Keratinocyte (primary cell): Measurements from ENCODE around the gene AUP1. TPM values are rescaled to one million over a fixed set of nuclear protein-coding genes. Genes with fewer than 3 reads are reported as not detected.

Source experiments
- DNase-seq: peaks from one replicate; pipeline ENCODE4 v3.0.0-alpha.2; 2011; ENCODE audit warnings: low read depth, missing footprints, low spot score
- FAIRE-seq: peaks from 2 replicates; lab custom pipeline; 2011; peaks lifted over from hg19 to GRCh38; lab: Jason Lieb, UNC
- H2AFZ ChIP-seq: 2 replicates; pipeline ENCODE4 v1.6.0; 2012; ENCODE audit warnings: low read length, control low read depth, inconsistent platforms; ENCODE audit not compliant: control insufficient read depth
- H3K27ac ChIP-seq: 2 replicates; pipeline ENCODE4 v1.5.1; 2011; ENCODE audit warnings: low read length; ENCODE audit not compliant: control insufficient read depth, insufficient read depth
- H3K27me3 ChIP-seq: 3 replicates; pipeline ENCODE4 v1.6.0; 2011; ENCODE audit warnings: low read length; ENCODE audit not compliant: control insufficient read depth, insufficient read depth; ENCODE audit errors: extremely low read depth
- H3K36me3 ChIP-seq, 2 experiments: 2 replicates in 1 of 2; 3 replicates in 1 of 2; pipeline ENCODE4 v1.5.1; 2011; ENCODE audit warnings: low read length in 2 of 2, mild to moderate bottlenecking in 1 of 2; ENCODE audit not compliant: control insufficient read depth in 2 of 2, insufficient read depth in 2 of 2; ENCODE audit errors: extremely low read depth in 1 of 2
- H3K4me1 ChIP-seq: 3 replicates; pipeline ENCODE4 v1.5.1; 2011; ENCODE audit warnings: low read length; ENCODE audit not compliant: control insufficient read depth, insufficient read depth; ENCODE audit errors: extremely low read depth
- H3K4me2 ChIP-seq: 3 replicates; pipeline ENCODE4 v1.6.0; 2011; ENCODE audit warnings: low read depth, low read length; ENCODE audit not compliant: control insufficient read depth, insufficient read depth; ENCODE audit errors: extremely low read depth
- H3K4me3 ChIP-seq, 3 experiments: fragments of 200-600 bp in 1 of 3; sonication (generic) in 1 of 3; 2 replicates in 2 of 3; 3 replicates in 1 of 3; pipeline ENCODE4 v1.5.1; 2011 to 2016; ENCODE audit warnings: low read length in 3 of 3, mild to moderate bottlenecking in 3 of 3, control low read depth in 2 of 3, inconsistent platforms in 1 of 3, low read depth in 1 of 3, mixed read lengths in 1 of 3, mixed run types in 1 of 3, moderate library complexity in 1 of 3; ENCODE audit not compliant: control insufficient read depth in 2 of 3, insufficient read depth in 2 of 3; ENCODE audit errors: extremely low read depth in 1 of 3
- H3K79me2 ChIP-seq: 2 replicates; pipeline ENCODE4 v1.6.0; 2012; ENCODE audit warnings: low read length; ENCODE audit not compliant: control insufficient read depth, insufficient read depth
- H3K9ac ChIP-seq: 3 replicates; pipeline ENCODE4 v1.6.0; 2011; ENCODE audit warnings: low read length; ENCODE audit not compliant: control insufficient read depth, insufficient read depth; ENCODE audit errors: extremely low read depth
- H3K9me1 ChIP-seq: 3 replicates; pipeline ENCODE4 v1.6.0; 2011; ENCODE audit warnings: low read length; ENCODE audit not compliant: control insufficient read depth, insufficient read depth; ENCODE audit errors: extremely low read depth
- H3K9me3 ChIP-seq: 2 replicates; pipeline ENCODE4 v1.5.1; 2012; ENCODE audit warnings: low read depth, low read length; ENCODE audit not compliant: control insufficient read depth
- H4K20me1 ChIP-seq: 3 replicates; pipeline ENCODE4 v1.6.0; 2011; ENCODE audit warnings: low read length; ENCODE audit not compliant: control insufficient read depth, insufficient read depth; ENCODE audit errors: extremely low read depth
- CTCF ChIP-seq, 3 experiments: IDR thresholded peaks in 1 of 3; conservative IDR thresholded peaks in 1 of 3; optimal IDR thresholded peaks in 1 of 3; 2 replicates in 2 of 3; 3 replicates in 1 of 3; pipeline versions ENCODE3 to v1.5.1; 2011; ENCODE audit warnings: low read length in 3 of 3, mild to moderate bottlenecking in 3 of 3, moderate library complexity in 2 of 3, control low read depth in 1 of 3, inconsistent platforms in 1 of 3; ENCODE audit not compliant: insufficient read depth in 2 of 3; ENCODE audit errors: extremely low read depth in 1 of 3
- EZH2 ChIP-seq: IDR thresholded peaks from one replicate; pipeline ENCODE4 v1.6.1; 2012; ENCODE audit warnings: inconsistent platforms, mild to moderate bottlenecking, low read length, moderate library complexity
- dilution Hi-C: fragments of 300-500 bp; cut with MboI; formaldehyde crosslinking; loops from one replicate; pipeline ENCODE4 v1.7.0; 2020; ENCODE audit warnings: low sequenced_read_pairs; ENCODE audit not compliant: extremely low pct_ligation_motif_present
- polyA plus RNA-seq, 5 experiments: library from polyadenylated mRNA; depleted of rRNA in 3 of 5; stranded (reverse) in 3 of 5; stranded (forward) in 1 of 5; unstranded in 1 of 5; fragments of >200 nt; gene quantifications; 1 replicate in 1 of 5; 2 replicates in 3 of 5; 3 replicates in 1 of 5; pipeline versions ENCODE4 v1.2.1 to v1.2.3, GENCODE V29; 2011 to 2012; ENCODE audit warnings: missing spikeins in 2 of 5, low read depth in 1 of 5, low replicate concordance in 1 of 5

Gene AUP1
- polyA plus RNA-seq, 1 donor (not counting 4 experiments of a cell fraction or from before 2014, with no cell fraction given), result 94.9 TPM

- Histone ChIP-seq H3K27ac (no peak overlapping the region), H3K9me3 (no peaks in the 10 kb centered on the region), H4K20me1 (no peaks in the 10 kb centered on the region), H3K36me3 (peaks cover 28 to 33% of the 10 kb centered on the region in 2 experiments), H2AFZ (no peak overlapping the region), H3K27me3 (peaks cover 29% of the 10 kb centered on the region), H3K9me1 (no peaks in the 10 kb centered on the region), H3K4me3 (no peak overlapping the region), H3K9ac (no peak overlapping the region), H3K4me1 (peaks cover 18% of the 10 kb centered on the region), H3K79me2 (no peaks in the 10 kb centered on the region), H3K4me2 (no peak overlapping the region)
- dilution Hi-C loops, result no loop called here
- DNase-seq, result no peak
- TF ChIP-seq CTCF (optimal IDR thresholded peaks at IDR 0.05 in 1 of 3, IDR thresholded peaks at IDR 0.05 in 1 of 3, conservative IDR thresholded peaks at IDR 0.05 in 1 of 3; ENCODE audit: extremely low read depth in 1 of 3, insufficient read depth in 2 of 3, low read length in 3 of 3), result no peak
- TF ChIP-seq EZH2, result no peak
- no peak for FAIRE-seq
Measured at GRCh38 chr2:74495440-74495839, 34.1 kb downstream of the AUP1 start.

GRCh38 chr2:74493546-74493945 lies 36.0 kb downstream of the AUP1 start:
- no peaks in the 10 kb centered on the region for H3K9me3 ChIP-seq
- no peak overlapping the region for H2AFZ ChIP-seq
- H3K9ac ChIP-seq, result no peak overlapping the region
- dilution Hi-C loops, result no loop called here
- H3K4me3 ChIP-seq, result no peak overlapping the region
- peaks cover 4% of the 10 kb centered on the region for H3K79me2 ChIP-seq
- peaks cover 12% of the 10 kb centered on the region for H3K27me3 ChIP-seq
- no peak overlapping the region for H3K4me2 ChIP-seq
- H3K9me1 ChIP-seq, result no peaks in the 10 kb centered on the region
- H4K20me1 ChIP-seq, result no peaks in the 10 kb centered on the region
- TF ChIP-seq EZH2, result no peak
- TF ChIP-seq CTCF (optimal IDR thresholded peaks at IDR 0.05 in 1 of 3, IDR thresholded peaks at IDR 0.05 in 1 of 3, conservative IDR thresholded peaks at IDR 0.05 in 1 of 3; ENCODE audit: extremely low read depth in 1 of 3, insufficient read depth in 2 of 3, low read length in 3 of 3), result no peak
- peaks cover 13% of the 10 kb centered on the region for H3K4me1 ChIP-seq
- no peak overlapping the region for H3K27ac ChIP-seq
- DNase-seq, result no peak
- FAIRE-seq, result no peak
- peaks cover 32 to 38% of the 10 kb centered on the region in 2 experiments for H3K36me3 ChIP-seq
